CD4-positive, alpha-beta T cell treated with Interleukin-6 for 4 hours (primary cell): ENCODE results near the gene DISP3.
A peak's percentile ranks its signal among the peaks of the same experiment; 100 is the strongest.

Experiments
- DNase-seq: peaks from one replicate; pipeline ENCODE4 v3.0.0-alpha.2; 2020; ENCODE audit warnings: mixed read lengths

The DISP3 gene

DNA sequence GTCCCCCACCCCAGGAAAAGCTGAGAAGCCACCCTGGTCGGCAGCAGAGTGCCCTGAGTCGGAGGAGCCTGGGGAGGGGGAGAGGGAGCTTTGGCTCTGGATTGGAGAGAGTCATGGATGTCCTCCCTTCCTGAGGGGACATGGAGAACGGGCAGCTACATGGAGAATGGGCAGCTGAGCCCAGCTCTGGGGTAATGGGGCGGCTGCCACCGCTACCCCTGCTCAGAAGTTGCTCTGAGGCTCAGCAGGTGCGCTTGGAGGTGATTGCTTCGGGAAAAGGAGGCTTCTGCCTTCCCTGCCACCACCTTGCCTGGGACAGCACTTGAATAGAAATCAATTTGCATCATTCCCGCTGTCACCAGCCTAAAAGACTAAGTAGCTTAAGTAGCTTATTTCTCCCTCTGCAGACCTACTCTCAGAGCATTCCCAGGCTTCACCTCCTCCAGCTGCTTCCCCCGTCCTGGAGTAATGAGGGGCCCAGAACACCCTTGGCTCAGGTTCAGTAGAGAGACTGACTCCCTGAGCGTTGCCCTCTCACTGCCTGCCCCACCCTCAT, 8.3 kb downstream of the DISP3 start:
- no peak for DNase-seq

DNA sequence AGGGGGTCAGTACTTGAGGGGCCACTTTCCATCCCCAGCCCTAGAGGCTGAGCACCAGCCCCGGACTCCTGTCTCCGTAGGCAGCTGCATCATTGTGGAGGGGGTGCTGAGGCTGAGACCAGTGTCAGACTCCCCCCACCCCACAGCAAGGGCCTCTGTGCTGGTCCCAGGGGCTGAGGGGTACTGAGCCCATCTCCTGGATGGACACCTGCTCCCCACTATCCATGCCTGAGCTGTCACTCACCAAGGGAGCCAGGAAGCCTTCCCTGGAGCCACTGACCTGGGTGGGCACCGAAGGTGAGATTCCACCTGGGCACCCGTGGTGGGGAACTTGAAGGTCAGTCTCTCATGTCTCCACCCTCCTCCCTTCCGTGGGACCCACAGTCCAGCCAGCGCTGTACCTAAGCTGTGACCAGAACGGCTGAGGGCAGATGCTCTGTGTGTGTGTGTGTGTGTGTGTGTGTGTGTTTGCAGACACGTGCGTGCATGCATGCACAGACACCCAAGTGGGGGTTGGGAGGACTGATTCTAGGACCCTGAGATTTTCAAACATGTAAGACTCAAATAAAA, 9.3 kb downstream of the DISP3 start:
- no peak for DNase-seq

- DNase-seq = no peak
These were observed 10.1 kb downstream of the DISP3 start for GRCh38 chr1:11488966-11489625.

DNA sequence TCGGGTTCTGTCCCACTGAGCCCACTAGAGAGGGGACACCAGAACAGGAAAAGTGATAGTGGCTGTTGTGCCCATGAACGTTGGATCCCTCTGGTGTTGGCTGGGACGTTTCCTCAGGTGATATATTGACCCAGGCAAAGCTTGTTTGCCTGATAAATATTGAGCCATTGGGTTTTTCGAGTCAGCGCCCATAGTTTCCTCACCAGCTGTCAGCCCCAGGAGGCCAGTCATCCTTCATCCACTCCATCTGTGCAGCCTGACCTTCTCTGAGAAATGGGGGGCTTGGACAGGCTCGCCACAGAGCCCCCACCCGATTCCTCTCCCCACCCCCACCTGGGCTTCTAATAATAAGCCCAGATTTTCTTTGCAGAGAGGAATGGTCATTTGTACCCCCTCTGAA, 13.3 kb downstream of the DISP3 start:
- no peak for DNase-seq

DNA sequence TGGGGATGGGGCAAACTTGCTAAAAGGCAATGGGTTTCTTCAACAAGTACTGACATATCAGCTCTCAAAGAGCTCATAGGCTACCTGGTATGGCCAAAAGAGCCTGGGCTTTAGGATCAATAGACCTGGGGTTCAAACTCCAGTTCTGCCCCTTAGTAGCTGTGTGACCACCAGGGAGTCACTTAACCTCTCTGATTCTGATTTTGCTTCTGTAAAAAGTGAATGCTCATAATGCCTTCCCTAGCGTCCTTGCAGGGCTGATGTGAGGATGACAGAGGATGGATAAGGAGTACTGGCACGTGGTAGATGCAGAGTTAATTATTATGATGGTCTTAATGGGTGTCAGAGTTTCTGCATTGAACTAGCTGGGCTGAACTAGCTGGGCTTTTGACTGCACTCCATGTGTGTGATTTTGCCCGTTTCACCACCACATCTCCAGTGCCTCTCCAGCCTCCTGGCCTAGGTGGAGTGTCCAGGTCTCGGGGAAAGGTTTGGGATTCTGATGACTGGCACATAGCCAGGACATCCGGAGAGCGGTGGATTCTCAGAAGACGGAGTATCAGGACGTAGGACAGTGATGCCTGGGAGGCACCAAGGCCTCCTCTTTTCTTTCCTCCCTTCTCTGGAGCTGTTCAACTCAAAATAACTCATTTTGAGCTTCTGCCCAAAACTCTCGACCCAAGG, 15.2 kb downstream of the DISP3 start:
- no peak for DNase-seq

GRCh38 chr1:11494771-11495170, 15.8 kb downstream of the DISP3 start:
- DNase-seq = no peak

GRCh38 chr1:11495579-11495978, 16.6 kb downstream of the DISP3 start:
- no peak for DNase-seq

GRCh38 chr1:11496551-11497080, 17.7 kb downstream of the DISP3 start:
- DNase-seq = no peak

DNA sequence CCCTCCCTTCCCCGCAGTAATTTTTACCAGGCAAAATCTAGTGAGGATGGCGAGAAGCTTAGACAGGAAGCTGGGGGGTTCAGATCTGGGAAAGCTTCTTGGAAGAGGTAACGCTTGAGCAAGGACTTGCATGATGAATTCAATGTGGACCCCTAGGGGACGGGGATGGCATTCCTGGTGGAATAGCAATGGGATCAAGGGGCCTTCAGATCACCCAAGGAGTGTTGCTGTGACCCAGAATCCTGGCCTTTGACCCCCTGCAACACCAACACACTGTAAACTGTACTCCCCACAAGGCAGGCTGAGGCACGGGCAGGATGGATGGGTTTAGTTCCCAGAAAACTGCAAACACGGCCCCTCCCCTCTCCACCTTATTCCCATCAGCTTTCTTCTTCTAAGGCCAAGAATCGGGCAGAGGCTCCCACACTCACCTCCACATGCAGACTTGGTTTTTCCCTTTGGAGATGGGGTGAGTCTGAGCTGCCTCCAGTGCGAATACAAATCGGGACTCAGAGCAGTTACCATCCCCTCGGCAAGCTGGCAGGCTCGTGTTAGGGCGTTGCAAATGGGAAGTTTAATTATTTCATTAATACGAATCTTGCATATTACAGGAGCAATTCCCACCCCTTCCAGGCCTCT, 20.1 kb downstream of the DISP3 start:
- no peak for DNase-seq

DNA sequence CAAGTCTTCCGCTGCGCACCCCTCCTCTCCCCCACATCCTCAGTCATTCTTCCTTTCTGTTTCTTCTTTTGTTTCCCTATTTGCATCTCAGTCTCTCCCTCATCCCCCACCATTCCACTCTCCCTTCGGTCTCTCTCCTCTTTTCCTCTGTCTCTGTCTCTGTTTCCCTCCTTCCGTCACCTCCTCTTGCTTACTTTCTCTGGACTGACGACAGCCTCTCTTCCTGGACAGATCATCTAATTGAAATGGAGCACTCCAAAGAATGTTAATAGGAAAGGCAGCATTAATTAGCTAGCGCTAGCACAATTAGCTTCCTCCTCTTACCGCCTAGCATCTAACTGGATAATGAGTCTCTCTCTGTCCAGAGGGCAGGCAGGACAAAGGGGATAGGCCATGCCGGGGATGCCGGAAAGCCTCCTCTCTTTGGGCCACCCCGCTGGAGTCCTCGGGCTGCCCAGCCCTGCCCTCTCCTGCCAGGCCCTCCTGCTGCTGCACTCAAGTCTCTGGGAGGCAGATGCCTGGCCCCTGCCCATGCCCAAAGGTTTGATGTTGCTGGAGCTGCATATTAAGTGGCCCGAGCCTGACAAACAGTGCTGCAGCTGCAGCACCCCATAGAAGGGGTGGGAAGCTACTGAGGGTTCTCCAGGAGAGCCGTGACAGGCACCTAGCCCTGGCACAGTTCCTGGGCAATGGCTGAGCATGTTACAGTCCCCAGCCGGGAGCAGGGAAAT, 20.8 kb downstream of the DISP3 start:
- no peak for DNase-seq

DNA sequence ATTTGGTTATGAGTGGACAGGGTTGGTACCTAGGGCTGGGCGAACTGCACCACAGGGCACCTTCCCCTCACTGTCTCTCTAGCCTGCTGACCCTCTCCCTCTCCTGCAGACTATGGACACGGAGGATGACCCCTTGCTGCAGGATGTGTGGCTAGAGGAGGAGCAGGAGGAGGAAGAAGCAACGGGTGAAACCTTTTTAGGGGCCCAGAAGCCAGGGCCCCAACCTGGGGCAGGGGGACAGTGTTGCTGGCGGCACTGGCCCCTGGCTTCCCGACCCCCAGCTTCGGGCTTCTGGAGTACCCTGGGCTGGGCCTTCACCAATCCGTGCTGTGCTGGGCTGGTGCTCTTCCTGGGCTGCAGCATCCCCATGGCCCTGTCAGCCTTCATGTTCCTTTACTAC, 21.9 kb downstream of the DISP3 start:
- no peak for DNase-seq

DNA sequence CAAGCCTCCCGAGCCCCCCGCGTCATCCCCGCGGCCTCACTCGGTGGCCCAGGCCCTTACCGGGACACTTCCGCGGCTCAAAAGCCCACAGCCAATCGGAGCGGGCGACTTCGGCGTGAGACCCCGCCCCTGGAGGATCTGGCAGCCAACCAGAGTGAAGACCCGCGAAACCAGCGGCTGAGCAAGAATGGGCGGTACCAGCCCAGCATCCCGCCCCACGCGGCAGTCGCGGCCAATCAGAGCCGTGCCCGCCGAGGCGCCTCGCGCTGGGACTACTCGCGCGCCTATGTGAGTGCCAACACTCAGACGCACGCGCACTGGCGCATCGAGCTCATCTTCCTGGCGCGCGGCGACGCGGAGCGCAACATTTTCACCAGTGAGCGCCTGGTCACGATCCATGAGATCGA, 22.5 kb downstream of the DISP3 start:
- peak; percentile 31 for DNase-seq

- DNase-seq = no peak
These were observed 23.0 kb downstream of the DISP3 start for GRCh38 chr1:11501906-11502485.

GRCh38 chr1:11502516-11502915, 23.6 kb downstream of the DISP3 start:
- no peak for DNase-seq

DNA sequence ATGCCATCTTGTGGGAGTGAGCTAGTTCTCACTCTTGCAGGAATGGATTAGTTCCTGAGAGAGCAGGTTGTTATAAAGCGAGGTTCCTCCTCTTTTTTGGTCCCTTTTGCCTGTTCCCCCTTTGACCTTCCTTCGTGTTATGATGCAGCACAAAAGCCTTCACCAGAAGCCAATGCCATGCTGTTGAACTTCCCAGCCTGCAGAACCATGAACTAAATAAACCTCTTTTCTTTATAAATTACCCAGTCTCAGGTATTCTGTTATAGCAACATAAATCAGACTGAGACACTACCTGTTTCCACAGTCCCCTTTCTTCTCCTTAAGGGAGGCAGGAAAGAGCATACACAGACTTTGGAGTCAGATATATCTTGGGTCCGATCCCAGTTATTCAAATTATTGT, 25.6 kb downstream of the DISP3 start:
- DNase-seq = no peak

DNA sequence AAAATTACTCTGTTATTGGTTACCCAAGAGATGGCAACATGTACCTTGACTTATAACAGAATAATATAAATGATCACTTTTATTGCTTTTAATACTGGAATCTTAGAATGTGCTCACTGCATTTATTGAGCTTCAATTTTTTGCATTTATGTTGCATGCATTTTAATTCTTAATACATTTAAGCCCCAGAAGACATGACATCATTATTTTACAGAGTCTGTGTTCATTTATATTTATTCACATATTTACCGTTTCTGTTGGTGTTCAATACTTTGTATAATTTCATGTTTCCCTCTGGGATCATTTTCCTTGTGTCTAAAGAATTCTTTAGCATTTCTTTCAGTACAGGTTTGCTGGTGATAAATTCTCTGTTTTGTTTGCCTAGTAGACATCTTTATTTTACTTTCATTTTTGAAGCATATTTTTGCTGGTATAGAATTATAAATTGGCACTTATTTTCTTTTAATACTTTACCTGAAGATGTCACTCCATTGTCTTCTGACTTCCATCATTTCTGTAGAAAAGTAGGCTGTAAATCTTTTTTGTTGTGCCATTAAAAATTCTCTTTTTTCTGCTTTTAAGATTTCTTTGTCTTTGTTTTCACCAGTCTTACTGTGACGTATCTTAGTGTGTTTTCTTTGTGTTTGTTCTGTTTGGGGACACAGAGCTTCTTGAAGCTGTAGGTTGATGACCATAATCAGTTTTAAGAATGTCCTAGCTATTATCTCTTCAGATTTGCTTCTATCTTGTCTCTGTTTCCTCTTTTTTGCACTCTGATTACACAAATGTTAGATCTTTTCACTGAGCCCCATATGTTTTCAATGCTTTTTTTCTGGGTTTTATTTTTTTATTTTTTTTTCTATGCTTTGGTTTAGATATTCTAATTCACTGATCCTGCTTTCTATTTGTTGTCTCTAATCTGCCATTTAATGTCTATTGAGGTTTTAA, 26.9 kb downstream of the DISP3 start:
- DNase-seq = no peak

DNA sequence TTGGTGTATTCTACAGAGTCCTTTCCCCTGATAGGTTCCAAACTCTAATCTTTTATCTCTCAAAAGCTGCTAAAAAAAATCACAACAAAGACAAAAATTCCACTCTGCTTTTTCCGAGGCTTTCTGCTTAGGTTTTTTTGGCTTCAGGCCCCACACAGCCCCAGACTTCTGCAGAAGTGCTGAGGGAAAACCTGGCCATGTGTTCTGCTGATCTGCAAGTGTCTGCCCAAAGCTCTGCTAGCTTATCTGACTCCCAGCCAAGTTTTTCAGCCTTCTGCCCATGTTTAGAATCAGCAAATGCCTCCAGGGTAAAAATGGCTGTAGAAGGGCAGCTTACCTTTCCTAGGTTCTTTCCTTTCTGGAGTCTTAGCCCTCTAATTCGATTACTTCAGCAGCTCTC, 28.4 kb downstream of the DISP3 start:
- no peak for DNase-seq

DNA sequence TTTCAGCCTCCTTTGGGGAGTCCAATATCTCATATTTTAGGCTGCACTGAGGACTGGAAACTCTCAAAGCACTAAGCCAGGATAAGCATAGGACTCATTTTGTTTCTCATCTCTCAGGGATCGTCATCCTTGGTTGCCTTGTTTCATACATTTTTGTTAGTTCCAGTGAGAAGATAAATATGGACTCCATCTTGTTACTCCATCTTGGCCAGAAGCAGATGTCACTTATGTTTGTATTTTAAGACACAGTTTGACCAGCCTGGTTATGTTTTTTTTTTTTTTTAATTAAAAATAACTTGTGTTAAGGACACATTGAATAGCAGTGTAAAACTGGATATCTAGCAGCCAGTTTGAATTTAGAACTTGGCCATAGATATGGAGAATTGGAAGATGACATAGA, 34.7 kb downstream of the DISP3 start:
- no peak for DNase-seq

- no peak for DNase-seq
These were observed 35.4 kb downstream of the DISP3 start for GRCh38 chr1:11514366-11514765.

GRCh38 chr1:11515368-11516300, 36.7 kb downstream of the DISP3 start:
- DNase-seq = no peak
